Keratinocyte (primary cell): ENCODE measurements around the gene SIK3.

Experiments used
- CTCF ChIP-seq, 3 experiments: IDR thresholded peaks in 1 of 3; conservative IDR thresholded peaks in 1 of 3; optimal IDR thresholded peaks in 1 of 3; 2 replicates in 2 of 3; 3 replicates in 1 of 3; pipeline versions ENCODE3 to v1.5.1; 2011; ENCODE audit warnings: low read length in 3 of 3, mild to moderate bottlenecking in 3 of 3, moderate library complexity in 2 of 3, control low read depth in 1 of 3, inconsistent platforms in 1 of 3; ENCODE audit not compliant: insufficient read depth in 2 of 3; ENCODE audit errors: extremely low read depth in 1 of 3
- EZH2 ChIP-seq: IDR thresholded peaks from one replicate; pipeline ENCODE4 v1.6.1; 2012; ENCODE audit warnings: inconsistent platforms, mild to moderate bottlenecking, low read length, moderate library complexity

- no peak for TF ChIP-seq CTCF (optimal IDR thresholded peaks at IDR 0.05 in 1 of 3, IDR thresholded peaks at IDR 0.05 in 1 of 3, conservative IDR thresholded peaks at IDR 0.05 in 1 of 3; ENCODE audit: extremely low read depth in 1 of 3, insufficient read depth in 2 of 3, low read length in 3 of 3)
- no peak for TF ChIP-seq EZH2
Observed at GRCh38 chr11:116871248-116871647, 227.0 kb downstream of the SIK3 start.
